ENCODE results near the gene RNASE8.

Gene RNASE8

GRCh38 chr14:21093018-21093417 lies 35.4 kb downstream of the RNASE8 start:
- DNase-seq (ENCODE audit: low read depth), result no peak
- no peak overlapping the region for H3K4me3 ChIP-seq (ENCODE audit: low read depth, low read length)
- no peak for TF ChIP-seq CTCF (conservative IDR thresholded peaks at IDR 0.05; ENCODE audit: low read depth, low read length)

- TF ChIP-seq CTCF (conservative IDR thresholded peaks at IDR 0.05; ENCODE audit: low read depth, low read length), result peak; percentile 55
- no peak overlapping the region for H3K4me3 ChIP-seq (ENCODE audit: low read depth, low read length)
- no peak for DNase-seq (ENCODE audit: low read depth)
Measured at GRCh38 chr14:21093769-21094681, 36.4 kb downstream of the RNASE8 start.

- peak; percentile 22 for DNase-seq (ENCODE audit: low read depth)
- no peak overlapping the region for H3K4me3 ChIP-seq (ENCODE audit: low read depth, low read length)
- no peak for TF ChIP-seq CTCF (conservative IDR thresholded peaks at IDR 0.05; ENCODE audit: low read depth, low read length)
Measured at GRCh38 chr14:21095430-21096205, 38.0 kb downstream of the RNASE8 start.

- no peak for TF ChIP-seq CTCF (conservative IDR thresholded peaks at IDR 0.05; ENCODE audit: low read depth, low read length)
- no peak overlapping the region for H3K4me3 ChIP-seq (ENCODE audit: low read depth, low read length)
- DNase-seq (ENCODE audit: low read depth), result no peak
Measured at GRCh38 chr14:21096438-21096837, 38.8 kb downstream of the RNASE8 start.

- no peak for DNase-seq (ENCODE audit: low read depth)
- no peak for TF ChIP-seq CTCF (conservative IDR thresholded peaks at IDR 0.05; ENCODE audit: low read depth, low read length)
- no peak overlapping the region for H3K4me3 ChIP-seq (ENCODE audit: low read depth, low read length)
Measured at GRCh38 chr14:21096978-21097635, 39.5 kb downstream of the RNASE8 start.

GRCh38 chr14:21097636-21098075 lies 40.0 kb downstream of the RNASE8 start:
- H3K4me3 ChIP-seq (ENCODE audit: low read depth, low read length), result no peak overlapping the region
- no peak for DNase-seq (ENCODE audit: low read depth)
- no peak for TF ChIP-seq CTCF (conservative IDR thresholded peaks at IDR 0.05; ENCODE audit: low read depth, low read length)
